A549 (cell line): ENCODE results near the gene AP5B1. TPM values are rescaled to one million over a fixed set of nuclear protein-coding genes. Genes with fewer than 3 reads are reported as not detected.
A peak's percentile ranks its signal among the peaks of the same experiment; 100 is the strongest.

ENCODE experiments used
- ATAC-seq, 2 experiments: fragments of 200-7000 bp in 1 of 2; fragments of >200 bp in 1 of 2; cut with Nextera tagmentation in 1 of 2; cut with Tn5 transposase in 1 of 2; 3 replicates each; pipeline versions ENCODE4 v1.8.0 to v1.9.1; 2018 to 2020; ENCODE audit warnings: mild to moderate bottlenecking in 1 of 2, moderate library complexity in 1 of 2
- CTCF ChIA-PET: fragments of 300-600 bp; sonication (Branson Sonifier 250); formaldehyde crosslinking; extraction: SDS; loops from one replicate; lab custom pipeline; 2021; ENCODE audit warnings: antibody characterized with exemption, inconsistent platforms; lab: Yijun Ruan, JAX
- POLR2A ChIA-PET: fragments of 350-600 bp; formaldehyde crosslinking; extraction: SDS; loops from one replicate; lab custom pipeline; 2021; ENCODE audit warnings: antibody characterized with exemption, inconsistent platforms; lab: Yijun Ruan, JAX
- DNase-seq, 2 experiments: peaks; one replicate each; pipeline versions ENCODE4 v3.0.0 to v3.0.0-alpha.2; 2011 to 2016; ENCODE audit warnings: low read depth in 1 of 2, low spot score in 1 of 2
- FAIRE-seq: peaks from 2 replicates; lab custom pipeline; 2011; peaks lifted over from hg19 to GRCh38; lab: Jason Lieb, UNC
- H3K27ac ChIP-seq, 2 experiments: fragments of >200 bp; sonication (Bioruptor Twin); formaldehyde crosslinking; 3 replicates each; pipeline ENCODE4 v1.5.1; 2016 to 2017
- H3K4me1 ChIP-seq: fragments of >200 bp; sonication (Bioruptor Twin); formaldehyde crosslinking; 3 replicates; pipeline ENCODE4 v1.6.1; 2016
- H3K4me2 ChIP-seq: fragments of >200 bp; sonication (Bioruptor Twin); formaldehyde crosslinking; 3 replicates; pipeline ENCODE4 v1.6.1; 2016
- H3K4me3 ChIP-seq: fragments of >200 bp; sonication (Bioruptor Twin); formaldehyde crosslinking; 3 replicates; pipeline ENCODE4 v1.5.1; 2016
- H3K9me3 ChIP-seq: fragments of >200 bp; sonication (Bioruptor Twin); formaldehyde crosslinking; 3 replicates; pipeline ENCODE4 v1.6.1; 2016
- ATOH8 ChIP-seq: fragments of 250-450 bp; sonication (Bioruptor Pico); IDR thresholded peaks from 2 replicates; pipeline ENCODE4 v1.5.0; 2020; ENCODE audit warnings: low read depth, mild to moderate bottlenecking, moderate library complexity
- BHLHE40 ChIP-seq: IDR thresholded peaks from 2 replicates; pipeline ENCODE4 v1.6.1; 2012; ENCODE audit warnings: low read depth, low read length, inconsistent platforms
- CBX8 ChIP-seq: fragments of 200-600 bp; sonication (generic); IDR thresholded peaks from 2 replicates; pipeline ENCODE4 v1.6.1; 2016
- CHD2 ChIP-seq: fragments of 150-350 bp; IDR thresholded peaks from 2 replicates; pipeline ENCODE4 v1.6.1; 2014; ENCODE audit warnings: low read length; ENCODE audit not compliant: partially characterized antibody
- CHD4 ChIP-seq: fragments of 200-600 bp; sonication (generic); IDR thresholded peaks from 2 replicates; pipeline ENCODE4 v1.6.1; 2016; ENCODE audit warnings: antibody characterized with exemption, mild to moderate bottlenecking, borderline replicate concordance
- CTCF ChIP-seq: fragments of >200 bp; sonication (Bioruptor Twin); formaldehyde crosslinking; IDR thresholded peaks from 3 replicates; pipeline ENCODE4 v1.5.1; 2016
- EHF ChIP-seq: fragments of 250-450 bp; sonication (Bioruptor Pico); IDR thresholded peaks from 2 replicates; pipeline ENCODE4 v1.5.0; 2020; ENCODE audit warnings: mild to moderate bottlenecking
- ESRRA ChIP-seq: fragments of 150-350 bp; IDR thresholded peaks from 2 replicates; pipeline ENCODE4 v1.6.1; 2014; ENCODE audit warnings: mild to moderate bottlenecking, low read length, borderline replicate concordance
- GATA3 ChIP-seq: IDR thresholded peaks from 2 replicates; pipeline ENCODE4 v1.6.1; 2012; ENCODE audit warnings: borderline replicate concordance
- HES2 ChIP-seq: fragments of >200 bp; sonication (Bioruptor Twin); formaldehyde crosslinking; IDR thresholded peaks from 2 replicates; pipeline ENCODE4 v1.6.1; 2016
- HMGXB4 ChIP-seq: fragments of 250-450 bp; sonication (Bioruptor Pico); IDR thresholded peaks from 2 replicates; pipeline ENCODE4 v1.5.0; 2021; ENCODE audit warnings: mild to moderate bottlenecking, moderate library complexity, borderline replicate concordance
- HOXA7 ChIP-seq: fragments of 250-450 bp; sonication (Bioruptor Pico); IDR thresholded peaks from 2 replicates; pipeline ENCODE4 v1.5.0; 2020; ENCODE audit warnings: mild to moderate bottlenecking, moderate library complexity
- KDM5A ChIP-seq: fragments of 200-600 bp; sonication (generic); IDR thresholded peaks from 2 replicates; pipeline ENCODE4 v1.6.1; 2016; ENCODE audit warnings: antibody characterized with exemption, mild to moderate bottlenecking
- MYC ChIP-seq: IDR thresholded peaks from 2 replicates; pipeline ENCODE4 v1.6.1; 2012; ENCODE audit warnings: mild to moderate bottlenecking, inconsistent platforms, low read length, improper control_type of control experiment, borderline replicate concordance
- NR3C1 ChIP-seq: fragments of >200 bp; sonication (Bioruptor Twin); formaldehyde crosslinking; IDR thresholded peaks from 3 replicates; pipeline ENCODE4 v1.6.1; 2017
- PBX3 ChIP-seq: IDR thresholded peaks from 2 replicates; pipeline ENCODE4 v1.6.1; 2012
- POLR2A ChIP-seq: IDR thresholded peaks from 2 replicates; pipeline ENCODE4 v1.6.1; 2012; ENCODE audit warnings: mild to moderate bottlenecking, low read length
- RAD21 ChIP-seq, 2 experiments: fragments of >200 bp in 1 of 2; sonication (Bioruptor Twin) in 1 of 2; formaldehyde crosslinking in 1 of 2; IDR thresholded peaks in 1 of 2; conservative IDR thresholded peaks in 1 of 2; 2 replicates in 1 of 2; 3 replicates in 1 of 2; pipeline ENCODE4 v1.6.1; 2012 to 2018; ENCODE audit warnings: inconsistent platforms in 1 of 2
- RARB ChIP-seq: fragments of 250-450 bp; sonication (Bioruptor Pico); IDR thresholded peaks from 2 replicates; pipeline ENCODE4 v1.8.0; 2021; ENCODE audit warnings: mild to moderate bottlenecking, moderate library complexity
- REST ChIP-seq: fragments of 200-600 bp; sonication (generic); IDR thresholded peaks from 2 replicates; pipeline ENCODE4 v1.6.1; 2016; ENCODE audit warnings: antibody characterized with exemption, mild to moderate bottlenecking, moderate library complexity
- WGBS: methylation state at CpG from one replicate; pipeline ENCODE4 v1.1.6; 2017; ENCODE audit errors: missing lambda C conversion rate; 5-methylcytosine and 5-hydroxymethylcytosine counted together
- polyA plus RNA-seq, 4 experiments: library from polyadenylated mRNA; depleted of rRNA in 3 of 4; stranded (reverse); fragments of >200 nt; fragmentation: RNase III in 1 of 4; extraction: RNeasy Plus Mini Kit Qiagen cat#74134 plus additional on column Dnase treatment in 1 of 4; gene quantifications; 2 replicates in 3 of 4; 3 replicates in 1 of 4; pipeline ENCODE4 v1.2.3, GENCODE V29; 2011 to 2017
- TF ChIP-seq, protein P1 (sequence below): fragments of 150-350 bp; IDR thresholded peaks from 2 replicates; pipeline ENCODE4 v1.6.1; 2014; ENCODE audit warnings: low read depth, mild to moderate bottlenecking, low read length

AP5B1 gene
- polyA plus RNA-seq, 2 of the 4 experiments (the other 2 are of a cell fraction), result 5.2 to 10.2 TPM

DNA sequence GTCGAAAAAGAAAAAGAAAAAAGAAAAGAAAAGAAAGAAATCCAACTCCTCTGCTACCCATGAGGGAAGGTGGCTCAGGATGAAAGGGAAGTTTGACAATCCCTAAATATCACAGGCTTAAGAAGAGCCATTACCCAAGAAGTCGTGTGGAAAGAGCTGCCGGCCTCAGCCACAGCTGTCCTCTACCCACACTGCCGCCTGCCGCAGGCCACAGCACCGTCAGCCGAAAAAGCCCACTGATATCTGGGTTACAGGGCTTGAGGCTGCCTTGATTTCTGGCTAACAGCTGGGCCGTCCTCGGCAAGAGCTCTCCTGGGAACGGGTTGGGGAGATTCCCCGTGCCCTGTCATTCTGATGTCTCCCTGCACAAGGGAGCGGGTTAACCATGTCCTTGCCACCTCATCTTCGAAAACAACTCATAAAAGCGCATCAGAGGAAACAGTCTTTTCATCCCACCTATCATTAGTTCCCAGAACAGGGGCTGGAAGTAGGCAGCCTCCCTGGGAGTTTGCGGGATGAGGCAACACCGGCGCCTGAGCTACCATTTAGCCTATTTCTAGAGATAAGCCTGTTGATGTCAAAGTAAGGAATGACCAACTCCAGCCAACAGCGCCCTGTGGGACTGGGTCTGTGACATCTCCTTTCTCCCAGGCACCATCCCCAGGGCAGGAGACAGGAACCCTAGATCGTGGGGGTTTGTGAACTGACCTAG lies 31.1 kb upstream of the AP5B1 start:
- DNase-seq (no peak), FAIRE-seq (no peak)
- Histone ChIP-seq H3K4me1 (peaks cover 1% of the 10 kb centered on the region; the same call in 1 of the 3 replicates), H3K27ac (no peak overlapping the region), H3K9me3 (no peaks in the 10 kb centered on the region)
- ChIA-PET CTCF (interaction anchor here (0.7 to 14.1 kb wide), 5 partner anchors 27 to 101 kb away, joined by 3 to 222 read pairs (median 3); partner anchors contain the start of genes AP5B1 and KAT5), POLR2A (interaction anchor here (0.5 kb wide), 1 partner anchor 76 kb away, joined by 4 read pairs; the partner anchor contains the start of gene FIBP)
- TF ChIP-seq ATOH8 (CRISPR knock-in tag) (no peak), MYC (no peak), GATA3 (no peak), BHLHE40 (no peak), POLR2A (no peak), HOXA7 (CRISPR knock-in tag) (no peak), PBX3 (no peak), ESRRA (no peak), CTCF (no peak), REST (no peak), CBX8 (no peak)
- TF ChIP-seq, protein P1, sequence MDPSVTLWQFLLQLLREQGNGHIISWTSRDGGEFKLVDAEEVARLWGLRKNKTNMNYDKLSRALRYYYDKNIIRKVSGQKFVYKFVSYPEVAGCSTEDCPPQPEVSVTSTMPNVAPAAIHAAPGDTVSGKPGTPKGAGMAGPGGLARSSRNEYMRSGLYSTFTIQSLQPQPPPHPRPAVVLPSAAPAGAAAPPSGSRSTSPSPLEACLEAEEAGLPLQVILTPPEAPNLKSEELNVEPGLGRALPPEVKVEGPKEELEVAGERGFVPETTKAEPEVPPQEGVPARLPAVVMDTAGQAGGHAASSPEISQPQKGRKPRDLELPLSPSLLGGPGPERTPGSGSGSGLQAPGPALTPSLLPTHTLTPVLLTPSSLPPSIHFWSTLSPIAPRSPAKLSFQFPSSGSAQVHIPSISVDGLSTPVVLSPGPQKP, result no peak
- TF ChIP-seq, all 56 proteins: peak for 0
- no peak overlapping the region for H3K4me2 ChIP-seq
- H3K4me3 ChIP-seq, result no peak overlapping the region
- no peak for ATAC-seq
- WGBS, result 71% methylated on average over 19 of the region's 19 CpGs

DNA sequence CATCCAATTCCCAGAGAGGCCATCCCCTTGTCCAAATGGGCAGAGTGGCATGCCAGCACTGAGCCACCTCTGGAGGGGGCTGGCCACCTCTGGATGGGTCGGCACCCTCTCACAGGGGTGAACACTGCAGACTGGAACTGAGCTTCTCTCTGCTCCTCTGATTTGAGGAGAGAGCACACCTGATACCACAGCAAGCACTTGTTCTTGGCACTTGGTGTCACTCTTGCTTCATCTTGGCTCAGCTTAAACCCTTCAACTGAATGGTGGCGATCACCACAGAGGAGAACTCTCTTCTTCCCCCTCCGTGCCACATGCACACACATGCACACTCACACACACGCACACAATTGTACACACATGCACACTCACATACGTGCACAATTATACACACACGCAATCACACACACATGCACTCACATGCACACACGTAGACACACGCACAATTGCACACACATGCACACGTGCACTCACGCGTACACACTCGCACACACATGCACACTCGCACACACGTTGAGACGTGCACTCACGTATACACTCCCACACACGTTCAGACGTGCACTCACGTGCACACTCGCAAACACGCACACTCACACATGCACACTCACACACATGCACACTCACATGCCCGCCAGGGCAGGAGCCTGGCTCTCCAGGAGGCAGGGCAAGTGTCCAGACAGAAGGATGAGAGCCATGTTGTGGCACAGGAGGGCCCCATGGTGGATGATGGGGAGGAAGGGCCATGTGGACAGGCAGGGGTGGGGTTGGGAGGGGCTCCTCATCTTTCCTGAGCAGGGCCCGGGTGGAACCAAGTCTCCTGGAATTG lies 29.5 kb upstream of the AP5B1 start:
- ATAC-seq (peak; percentile 54 to 68; a peak in 3 of 6 replicates), DNase-seq (peak in 1 of 2 experiments; percentile 32), FAIRE-seq (no peak)
- Histone ChIP-seq H3K4me1 (no peaks in the 10 kb centered on the region), H3K9me3 (no peaks in the 10 kb centered on the region), H3K27ac (no peak overlapping the region), H3K4me2 (no peak overlapping the region), H3K4me3 (no peak overlapping the region)
- TF ChIP-seq POLR2A, result 0 out of 2 replicates have a peak, but pooled peaks have one; percentile 4
- TF ChIP-seq EHF (CRISPR knock-in tag), result no peak
- TF ChIP-seq NR3C1, result no peak
- no peak for TF ChIP-seq CHD4
- no peak for TF ChIP-seq KDM5A
- no peak for TF ChIP-seq HES2
- no peak for TF ChIP-seq CHD2
- TF ChIP-seq HMGXB4, result no peak
- TF ChIP-seq RARB (CRISPR knock-in tag), result no peak
- TF ChIP-seq BHLHE40, result no peak
- peak in 1 of 2 experiments; percentile 25; a peak in 2 of 5 replicates for TF ChIP-seq RAD21 (conservative IDR thresholded peaks at IDR 0.05 in 1 of 2, IDR thresholded peaks at IDR 0.05 in 1 of 2)
- CTCF ChIA-PET, result interaction anchor here (0.6 to 9.9 kb wide), 10 partner anchors 8 to 185 kb away, joined by 3 to 132 read pairs (median 5); partner anchors contain the start of genes AP5B1 and KAT5
- POLR2A ChIA-PET, result interaction anchor here (0.7 kb wide), 1 partner anchor 89 kb away, joined by 3 read pairs; no protein-coding TSS in a partner anchor
- 71% methylated on average over 23 of the region's 23 CpGs for WGBS
